Measurements from ENCODE around the gene TRUB2.
A peak's percentile ranks its signal among the peaks of the same experiment; 100 is the strongest.

TRUB2 gene

DNA sequence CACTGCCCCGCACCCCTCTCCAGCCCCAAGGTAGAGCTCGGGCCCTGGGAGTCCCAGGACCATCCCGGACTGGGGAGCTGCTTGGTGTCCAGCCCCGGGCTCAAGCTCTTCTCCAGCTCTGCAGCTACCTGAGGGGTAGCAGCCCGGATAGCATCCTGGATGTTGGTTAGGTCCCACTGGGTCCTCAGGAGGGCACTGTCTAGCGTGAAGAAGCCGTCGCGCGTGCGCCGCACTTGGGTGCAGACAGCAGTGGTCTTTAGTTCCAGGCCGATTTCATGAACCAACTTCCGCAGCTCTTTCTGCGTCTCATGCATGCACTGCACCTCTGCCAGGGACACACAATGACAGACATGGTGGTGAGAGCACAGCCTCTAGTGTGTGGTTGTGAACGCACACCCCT lies 12.7 kb downstream of the TRUB2 start:
- no peak for TF ChIP-seq JUND (IDR thresholded peaks at IDR 0.05; ENCODE audit: low read depth)
- no peak for DNase-seq (ENCODE audit: low read depth in 1 of 2, low spot score in 1 of 2)
- in situ Hi-C loops (cut with HindIII; ENCODE audit: low pct_unique_long_range_greater_than_20kb, low sequenced_read_pairs): no loop called here

DNA sequence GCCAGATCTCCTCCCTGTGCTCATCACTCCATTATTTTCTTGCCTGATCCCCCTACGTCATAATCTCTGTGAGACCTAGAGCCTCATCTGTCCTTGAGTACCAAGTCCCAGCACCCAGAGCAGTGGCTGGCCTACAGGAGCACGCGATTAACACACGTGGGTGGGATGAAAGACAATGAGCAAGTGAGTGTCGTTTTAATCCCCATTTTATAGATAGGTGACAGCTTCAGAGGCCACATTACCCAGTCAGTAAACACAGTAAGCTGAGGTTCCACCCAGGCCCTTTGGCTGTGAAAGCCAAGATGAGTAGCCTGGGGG lies 17.3 kb downstream of the TRUB2 start:
- no peak for DNase-seq (ENCODE audit: low read depth in 1 of 2, low spot score in 1 of 2)
- no peak for TF ChIP-seq JUND (IDR thresholded peaks at IDR 0.05; ENCODE audit: low read depth)

DNA sequence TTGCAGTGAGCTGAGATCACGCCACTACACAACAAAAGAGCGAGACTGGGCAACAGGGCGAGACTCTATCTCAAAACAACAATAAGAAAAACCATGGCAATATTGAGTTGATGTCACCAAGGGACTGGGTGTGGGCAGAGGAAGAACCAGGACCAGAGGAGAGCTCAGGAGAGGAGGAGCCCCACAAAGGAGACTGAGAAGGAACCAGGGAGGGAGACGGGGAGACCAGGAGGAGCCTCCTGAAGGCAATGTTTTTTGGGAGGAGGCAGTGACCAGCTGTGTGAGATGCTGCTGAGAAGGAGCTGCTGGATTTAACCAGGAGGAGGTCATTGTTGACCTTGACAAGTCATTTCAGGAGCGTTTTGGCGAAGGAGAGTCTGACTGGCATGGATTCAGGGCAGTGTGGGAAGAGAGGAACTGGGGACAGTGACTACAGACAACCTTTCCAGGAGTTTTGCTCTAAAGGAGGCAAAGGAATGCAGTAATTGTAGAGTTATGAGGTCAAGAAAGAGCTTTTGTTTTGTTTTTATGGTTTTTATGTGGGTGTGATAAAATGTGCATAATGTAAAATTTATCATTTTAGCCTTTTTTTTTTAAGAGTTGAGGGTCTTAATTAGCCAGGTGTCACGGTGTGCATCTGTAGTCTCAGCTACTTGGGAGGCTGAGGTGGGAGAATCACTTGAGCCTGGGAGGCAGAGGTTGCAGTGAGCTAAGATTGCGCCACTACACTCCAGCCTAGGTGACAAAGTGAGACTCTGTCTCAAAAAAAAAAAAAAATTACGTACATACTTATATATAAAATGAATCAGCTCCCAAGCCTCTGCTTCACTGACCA lies 17.9 kb downstream of the TRUB2 start:
- in situ Hi-C loops (cut with HindIII; ENCODE audit: low pct_unique_long_range_greater_than_20kb, low sequenced_read_pairs): no loop called here

More for the DNA sequence above, 17.3 kb downstream of the TRUB2 start:
- in situ Hi-C loops (cut with HindIII; ENCODE audit: low pct_unique_long_range_greater_than_20kb, low sequenced_read_pairs): no loop called here

DNA sequence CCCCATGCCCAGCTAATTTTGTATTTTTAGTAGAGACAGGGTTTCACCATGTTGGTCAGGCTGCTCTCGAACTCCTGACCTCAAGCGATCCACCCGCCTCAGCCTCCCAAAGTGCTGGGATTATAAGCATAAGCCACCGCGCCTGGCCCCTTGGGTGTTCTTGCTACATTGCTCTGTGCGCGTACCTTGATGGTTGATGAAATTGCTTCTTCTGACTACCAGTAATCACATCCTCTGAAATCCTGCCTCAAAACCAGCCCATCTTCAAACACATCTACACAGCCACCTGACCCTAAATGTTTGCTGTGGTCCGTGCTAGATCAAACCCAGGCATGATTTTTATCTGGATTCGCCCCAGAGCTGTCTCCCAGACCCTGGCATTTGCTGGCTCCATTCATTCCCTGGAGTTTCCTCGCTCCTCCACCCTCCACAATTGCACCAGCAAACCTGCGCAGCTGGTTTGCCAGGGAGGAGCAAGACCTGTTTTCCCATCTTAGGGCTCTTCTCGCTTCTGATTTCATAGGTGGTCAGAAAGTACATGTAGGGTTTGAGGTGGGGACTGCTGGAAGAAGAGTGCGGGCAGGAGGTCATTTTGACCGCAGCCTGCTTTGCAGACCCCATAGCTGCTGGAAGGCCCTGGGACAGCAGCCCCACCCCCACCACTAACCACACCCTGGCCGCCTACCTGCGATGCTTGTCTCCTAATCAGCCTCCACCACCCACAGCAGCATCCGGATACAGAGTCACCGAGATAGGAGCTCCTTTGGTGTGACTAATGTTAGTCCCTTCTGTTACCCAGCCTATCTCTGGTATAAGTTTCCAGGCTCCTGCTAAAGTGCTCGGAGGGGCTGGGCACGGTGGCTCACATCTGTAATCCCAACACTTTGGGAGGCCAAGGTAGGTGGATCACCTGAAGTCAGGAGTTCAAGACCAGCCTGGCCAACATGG lies 23.4 kb downstream of the TRUB2 start:
- peak; percentile 28; the same call in 1 of the 2 replicates for TF ChIP-seq JUND (IDR thresholded peaks at IDR 0.05; ENCODE audit: low read depth)
- peak; percentile 80 to 94 for DNase-seq (ENCODE audit: low read depth in 1 of 2, low spot score in 1 of 2)
- in situ Hi-C loops (cut with HindIII; ENCODE audit: low pct_unique_long_range_greater_than_20kb, low sequenced_read_pairs): no loop called here

More for the DNA sequence above, 17.9 kb downstream of the TRUB2 start:
- no peak for DNase-seq (ENCODE audit: low read depth in 1 of 2, low spot score in 1 of 2)
- TF ChIP-seq JUND (IDR thresholded peaks at IDR 0.05; ENCODE audit: low read depth): no peak

DNA sequence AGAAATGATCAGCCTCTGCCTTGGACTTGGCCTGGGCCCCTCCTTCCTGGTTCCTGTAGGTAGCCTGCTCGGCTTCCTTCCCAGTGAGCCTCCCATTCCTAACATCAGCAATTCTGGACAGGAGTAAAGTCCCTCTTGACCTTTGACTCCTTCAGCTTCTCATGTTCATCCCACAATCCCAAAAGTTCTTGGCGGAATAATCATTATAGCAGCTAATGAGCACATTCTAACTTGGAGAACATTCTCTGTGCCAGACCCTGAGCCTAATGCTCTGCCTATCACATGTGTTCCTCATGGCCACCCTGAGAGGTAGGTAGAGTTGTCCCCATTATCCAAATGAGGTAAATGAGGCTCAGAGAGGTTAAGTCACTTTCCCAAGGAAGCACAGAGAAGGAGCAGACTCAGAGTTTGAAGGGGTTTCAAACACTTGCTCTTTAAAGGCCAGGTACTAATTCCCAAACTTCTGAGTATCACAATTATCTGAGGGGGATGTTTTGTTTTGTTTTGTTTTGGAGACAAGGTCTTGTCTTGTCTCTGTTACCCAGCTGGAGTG lies 24.9 kb downstream of the TRUB2 start:
- TF ChIP-seq JUND (IDR thresholded peaks at IDR 0.05; ENCODE audit: low read depth): no peak
- in situ Hi-C loops (cut with HindIII; ENCODE audit: low pct_unique_long_range_greater_than_20kb, low sequenced_read_pairs): no loop called here
- DNase-seq (ENCODE audit: low read depth in 1 of 2, low spot score in 1 of 2): no peak

DNA sequence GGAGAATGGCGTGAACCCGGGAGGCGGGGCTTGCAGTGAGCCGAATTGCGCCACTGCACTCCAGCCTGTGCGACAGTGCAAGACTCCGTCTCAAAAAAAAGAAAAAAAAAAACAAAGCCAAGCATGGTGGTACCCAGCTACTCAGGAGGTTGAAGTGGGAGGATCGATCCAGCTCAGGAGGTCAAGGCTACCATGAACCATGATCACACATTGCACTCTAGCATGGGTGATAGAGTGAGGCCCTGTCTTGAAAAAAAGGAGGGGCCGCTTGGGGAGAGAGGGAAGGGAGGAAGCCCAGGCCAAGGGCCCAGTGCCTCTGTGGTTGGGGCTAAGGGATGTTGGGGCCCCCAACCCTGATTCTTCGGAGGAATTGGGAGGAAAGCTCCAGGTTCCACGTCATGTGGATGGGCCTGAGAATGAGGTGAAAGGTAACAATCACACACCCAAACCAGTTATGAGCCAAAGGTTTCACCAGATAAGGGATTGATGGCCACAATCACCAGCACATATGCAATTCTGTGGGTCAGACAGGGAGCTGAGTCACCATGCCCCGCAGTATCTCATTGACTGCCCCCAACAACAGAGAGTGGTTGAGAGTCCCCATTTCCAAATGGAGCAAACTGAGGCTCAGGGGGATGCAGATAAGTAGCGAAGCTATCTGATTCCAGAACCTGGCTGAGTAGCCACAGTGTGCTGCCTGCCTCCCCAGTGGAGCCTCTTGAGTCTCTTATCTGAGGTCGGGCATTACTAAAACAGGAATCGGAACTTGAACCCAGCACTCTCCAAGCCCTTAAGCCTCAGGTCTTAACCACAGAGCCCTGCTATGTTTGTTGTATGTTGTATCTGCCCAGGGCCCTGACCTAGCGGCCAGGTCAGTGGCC lies 25.7 kb downstream of the TRUB2 start:
- DNase-seq (ENCODE audit: low read depth in 1 of 2, low spot score in 1 of 2): no peak
- in situ Hi-C loops (cut with HindIII; ENCODE audit: low pct_unique_long_range_greater_than_20kb, low sequenced_read_pairs): no loop called here
- no peak for TF ChIP-seq JUND (IDR thresholded peaks at IDR 0.05; ENCODE audit: low read depth)

DNA sequence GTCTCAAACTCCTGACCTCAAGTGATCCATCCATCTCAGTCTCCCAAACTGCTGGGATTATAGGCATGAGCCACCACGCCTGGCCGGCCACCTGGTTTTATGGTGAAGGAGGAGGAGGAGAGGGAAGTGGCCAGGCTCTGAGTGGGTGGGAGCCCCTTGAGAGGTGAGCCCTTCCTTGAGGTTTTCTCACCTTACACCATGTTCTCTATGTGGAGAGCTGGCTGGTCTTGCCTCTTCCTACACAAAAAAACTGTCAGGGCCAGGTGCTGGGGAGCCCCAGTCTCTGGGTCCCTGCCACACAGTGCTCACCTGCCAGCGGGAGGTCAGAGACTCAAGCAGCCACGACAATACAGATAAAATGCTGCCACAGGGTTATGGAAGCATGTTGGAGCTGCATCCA lies 28.1 kb downstream of the TRUB2 start:
- in situ Hi-C loops (cut with HindIII; ENCODE audit: low pct_unique_long_range_greater_than_20kb, low sequenced_read_pairs): no loop called here
- no peak for TF ChIP-seq JUND (IDR thresholded peaks at IDR 0.05; ENCODE audit: low read depth)
- no peak for DNase-seq (ENCODE audit: low read depth in 1 of 2, low spot score in 1 of 2)

DNA sequence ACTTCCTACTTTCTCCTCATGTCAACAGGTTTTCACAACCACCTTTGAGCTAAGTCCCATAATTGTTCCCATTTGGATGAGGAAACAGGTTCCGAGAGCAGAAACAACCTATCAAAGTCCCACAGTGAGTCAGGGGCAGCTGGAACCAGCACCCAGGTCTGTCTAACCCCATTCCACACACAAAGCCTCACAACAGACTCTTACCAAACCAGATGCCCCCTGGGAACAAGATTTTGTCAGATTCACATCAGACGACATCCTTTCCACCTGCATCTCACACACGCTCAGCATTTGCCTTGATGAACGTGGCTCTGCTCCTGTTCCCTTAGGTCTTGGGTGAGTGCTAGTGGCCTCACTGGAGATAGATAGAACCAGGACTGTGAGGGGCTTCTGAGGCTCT lies 29.2 kb downstream of the TRUB2 start:
- DNase-seq (ENCODE audit: low read depth in 1 of 2, low spot score in 1 of 2): no peak
- in situ Hi-C loops (cut with HindIII; ENCODE audit: low pct_unique_long_range_greater_than_20kb, low sequenced_read_pairs): no loop called here
- TF ChIP-seq JUND (IDR thresholded peaks at IDR 0.05; ENCODE audit: low read depth): no peak

DNA sequence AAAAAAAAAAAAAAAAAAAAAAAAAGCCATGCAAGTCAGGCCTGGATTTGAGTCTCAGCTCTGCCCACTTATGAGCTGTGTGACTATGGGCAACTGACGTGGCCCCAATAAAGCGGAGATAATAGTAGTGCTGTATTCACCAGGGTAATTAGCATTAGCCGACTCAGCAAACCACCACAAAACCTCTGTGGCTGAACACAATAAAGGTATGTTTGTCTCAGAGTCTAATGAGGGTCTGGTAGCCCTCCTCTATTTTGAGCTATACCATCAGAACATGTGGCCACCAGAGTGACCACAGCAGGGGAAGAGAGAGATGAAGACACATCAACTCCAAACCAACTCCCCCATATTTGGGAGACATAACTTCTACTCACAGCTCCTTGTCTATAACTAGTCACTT lies 30.2 kb downstream of the TRUB2 start:
- TF ChIP-seq JUND (IDR thresholded peaks at IDR 0.05; ENCODE audit: low read depth): no peak
- in situ Hi-C loops (cut with HindIII; ENCODE audit: low pct_unique_long_range_greater_than_20kb, low sequenced_read_pairs): no loop called here

DNA sequence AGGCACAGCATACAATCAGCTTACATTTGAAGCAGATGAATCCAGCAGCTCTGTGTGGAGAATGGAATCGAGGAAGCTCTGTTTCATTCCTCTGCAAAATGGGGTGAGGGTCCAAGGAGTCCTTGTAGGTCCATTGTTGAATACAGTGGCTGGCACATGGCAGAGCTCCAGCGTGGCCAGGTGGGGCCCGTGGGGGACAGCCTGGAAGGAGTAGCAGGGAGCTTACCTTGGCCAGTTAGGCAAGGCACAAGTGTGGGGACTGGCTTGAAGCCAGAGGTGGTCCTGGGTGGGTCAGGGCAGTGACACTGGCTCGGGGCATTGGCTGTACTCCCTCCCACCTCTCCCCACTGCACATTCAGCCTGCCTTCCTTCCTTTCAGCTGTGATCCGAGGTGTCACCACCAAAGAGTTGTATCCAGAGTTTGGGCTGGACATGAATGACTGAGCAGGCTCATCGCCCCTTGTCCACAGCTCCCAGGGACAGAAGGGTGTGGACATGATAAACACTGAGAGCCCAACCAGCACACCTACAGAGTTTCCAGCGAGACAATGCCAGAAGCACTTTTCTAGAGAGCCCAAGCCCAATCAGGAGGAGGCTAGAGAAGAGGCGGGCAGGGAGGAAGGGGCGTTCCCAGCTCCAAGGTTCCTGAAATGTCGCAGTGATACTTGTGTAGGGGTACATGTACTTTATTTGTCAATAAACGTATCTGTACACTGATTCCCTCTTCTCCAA lies 33.8 kb downstream of the TRUB2 start:
- DNase-seq (ENCODE audit: low read depth in 1 of 2, low spot score in 1 of 2): no peak
- no peak for TF ChIP-seq JUND (IDR thresholded peaks at IDR 0.05; ENCODE audit: low read depth)
- in situ Hi-C loops (cut with HindIII; ENCODE audit: low pct_unique_long_range_greater_than_20kb, low sequenced_read_pairs): no loop called here

More for the DNA sequence above, 30.2 kb downstream of the TRUB2 start:
- no peak for DNase-seq (ENCODE audit: low read depth in 1 of 2, low spot score in 1 of 2)

DNA sequence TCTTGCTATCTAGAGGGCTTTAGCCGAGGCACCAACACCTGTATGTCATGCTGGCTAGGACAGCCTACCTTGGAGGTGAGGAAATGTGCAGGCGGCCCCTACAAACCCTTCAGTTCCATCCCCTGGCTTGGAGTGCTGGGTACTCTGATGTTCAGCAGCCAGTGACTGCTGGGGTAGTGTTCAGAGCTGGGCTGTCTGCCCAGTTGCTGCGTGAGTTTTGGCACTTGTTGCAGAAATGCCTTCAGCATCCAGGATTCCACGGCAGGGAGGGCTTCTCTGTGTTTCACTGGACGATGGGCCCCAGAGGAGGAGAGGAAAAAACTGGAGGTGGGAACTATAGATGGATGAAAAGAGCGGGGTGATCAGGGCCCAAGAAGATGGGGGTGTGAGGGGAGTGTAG lies 35.8 kb downstream of the TRUB2 start:
- no peak for TF ChIP-seq JUND (IDR thresholded peaks at IDR 0.05; ENCODE audit: low read depth)
- in situ Hi-C loops (cut with HindIII; ENCODE audit: low pct_unique_long_range_greater_than_20kb, low sequenced_read_pairs): no loop called here
- no peak for DNase-seq (ENCODE audit: low read depth in 1 of 2, low spot score in 1 of 2)

Data from T47D (cell line).